Middle frontal gyrus (tissue), 1 donor: ENCODE measurements around the gene CEACAM7.

Experiments used
- DNase-seq: peaks from one replicate; pipeline ENCODE4 v3.0.0-alpha.2; 2015; ENCODE audit warnings: low spot score; ENCODE audit errors: extremely low spot score

Gene CEACAM7

DNA sequence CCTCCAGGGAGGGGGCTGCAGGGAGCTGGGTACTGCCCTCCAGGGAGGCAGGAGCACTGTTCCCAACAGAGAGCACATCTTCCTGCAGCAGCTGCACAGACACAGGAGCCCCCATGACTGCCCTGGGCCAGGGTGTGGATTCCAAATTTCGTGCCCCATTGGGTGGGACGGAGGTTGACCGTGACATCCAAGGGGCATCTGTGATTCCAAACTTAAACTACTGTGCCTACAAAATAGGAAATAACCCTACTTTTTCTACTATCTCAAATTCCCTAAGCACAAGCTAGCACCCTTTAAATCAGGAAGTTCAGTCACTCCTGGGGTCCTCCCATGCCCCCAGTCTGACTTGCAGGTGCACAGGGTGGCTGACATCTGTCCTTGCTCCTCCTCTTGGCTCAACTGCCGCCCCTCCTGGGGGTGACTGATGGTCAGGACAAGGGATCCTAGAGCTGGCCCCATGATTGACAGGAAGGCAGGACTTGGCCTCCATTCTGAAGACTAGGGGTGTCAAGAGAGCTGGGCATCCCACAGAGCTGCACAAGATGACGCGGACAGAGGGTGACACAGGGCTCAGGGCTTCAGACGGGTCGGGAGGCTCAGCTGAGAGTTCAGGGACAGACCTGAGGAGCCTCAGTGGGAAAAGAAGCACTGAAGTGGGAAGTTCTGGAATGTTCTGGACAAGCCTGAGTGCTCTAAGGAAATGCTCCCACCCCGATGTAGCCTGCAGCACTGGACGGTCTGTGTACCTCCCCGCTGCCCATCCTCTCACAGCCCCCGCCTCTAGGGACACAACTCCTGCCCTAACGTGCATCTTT, 12.5 kb upstream of the CEACAM7 start:
- DNase-seq, result no peak

GRCh38 chr19:41699968-41700323, 11.9 kb upstream of the CEACAM7 start:
- no peak for DNase-seq

- no peak for DNase-seq
These were observed 11.3 kb upstream of the CEACAM7 start for GRCh38 chr19:41699231-41699967.

DNA sequence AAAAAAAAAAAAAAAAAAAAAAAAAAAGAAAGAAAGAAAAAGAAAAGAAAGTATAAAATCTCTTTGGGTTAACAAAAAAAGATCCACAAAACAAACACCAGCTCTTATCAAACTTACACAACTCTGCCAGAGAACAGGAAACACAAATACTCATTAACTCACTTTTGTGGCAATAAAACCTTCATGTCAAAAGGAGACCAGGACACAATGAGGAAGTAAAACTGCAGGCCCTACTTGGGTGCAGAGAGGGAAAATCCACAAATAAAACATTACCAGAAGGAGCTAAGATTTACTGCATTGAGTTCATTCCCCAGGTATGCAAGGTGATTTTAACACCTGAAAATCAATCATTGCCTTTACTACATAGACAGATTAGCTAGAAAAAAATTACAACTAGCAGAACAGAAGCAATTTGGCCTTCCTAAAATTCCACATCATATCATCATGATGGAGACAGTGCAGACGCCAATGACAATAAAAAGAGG, 10.7 kb upstream of the CEACAM7 start:
- no peak for DNase-seq

DNA sequence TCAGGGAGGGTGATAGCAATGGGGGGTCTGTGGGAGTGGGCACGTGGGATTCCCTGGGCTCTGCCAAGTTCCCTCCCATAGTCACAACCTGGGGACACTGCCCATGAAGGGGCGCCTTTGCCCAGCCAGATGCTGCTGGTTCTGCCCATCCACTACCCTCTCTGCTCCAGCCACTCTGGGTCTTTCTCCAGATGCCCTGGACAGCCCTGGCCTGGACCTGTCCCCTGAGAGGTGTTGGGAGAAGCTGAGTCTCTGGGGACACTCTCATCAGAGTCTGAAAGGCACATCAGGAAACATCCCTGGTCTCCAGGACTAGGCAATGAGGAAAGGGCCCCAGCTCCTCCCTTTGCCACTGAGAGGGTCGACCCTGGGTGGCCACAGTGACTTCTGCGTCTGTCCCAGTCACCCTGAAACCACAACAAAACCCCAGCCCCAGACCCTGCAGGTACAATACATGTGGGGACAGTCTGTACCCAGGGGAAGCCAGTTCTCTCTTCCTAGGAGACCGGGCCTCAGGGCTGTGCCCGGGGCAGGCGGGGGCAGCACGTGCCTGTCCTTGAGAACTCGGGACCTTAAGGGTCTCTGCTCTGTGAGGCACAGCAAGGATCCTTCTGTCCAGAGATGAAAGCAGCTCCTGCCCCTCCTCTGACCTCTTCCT, 9.3 kb upstream of the CEACAM7 start:
- DNase-seq, result no peak

DNA sequence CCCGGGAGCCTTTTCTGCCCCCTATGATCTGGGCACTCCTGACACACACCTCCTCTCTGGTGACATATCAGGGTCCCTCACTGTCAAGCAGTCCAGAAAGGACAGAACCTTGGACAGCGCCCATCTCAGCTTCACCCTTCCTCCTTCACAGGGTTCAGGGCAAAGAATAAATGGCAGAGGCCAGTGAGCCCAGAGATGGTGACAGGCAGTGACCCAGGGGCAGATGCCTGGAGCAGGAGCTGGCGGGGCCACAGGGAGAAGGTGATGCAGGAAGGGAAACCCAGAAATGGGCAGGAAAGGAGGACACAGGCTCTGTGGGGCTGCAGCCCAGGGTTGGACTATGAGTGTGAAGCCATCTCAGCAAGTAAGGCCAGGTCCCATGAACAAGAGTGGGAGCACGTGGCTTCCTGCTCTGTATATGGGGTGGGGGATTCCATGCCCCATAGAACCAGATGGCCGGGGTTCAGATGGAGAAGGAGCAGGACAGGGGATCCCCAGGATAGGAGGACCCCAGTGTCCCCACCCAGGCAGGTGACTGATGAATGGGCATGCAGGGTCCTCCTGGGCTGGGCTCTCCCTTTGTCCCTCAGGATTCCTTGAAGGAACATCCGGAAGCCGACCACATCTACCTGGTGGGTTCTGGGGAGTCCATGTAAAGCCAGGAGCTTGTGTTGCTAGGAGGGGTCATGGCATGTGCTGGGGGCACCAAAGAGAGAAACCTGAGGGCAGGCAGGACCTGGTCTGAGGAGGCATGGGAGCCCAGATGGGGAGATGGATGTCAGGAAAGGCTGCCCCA, 8.5 kb upstream of the CEACAM7 start:
- no peak for DNase-seq

- no peak for DNase-seq
These were observed 7.7 kb upstream of the CEACAM7 start for GRCh38 chr19:41695745-41696144.

- no peak for DNase-seq
These were observed 7.0 kb upstream of the CEACAM7 start for GRCh38 chr19:41694831-41695635.

- no peak for DNase-seq
These were observed 6.1 kb upstream of the CEACAM7 start for GRCh38 chr19:41694196-41694595.

DNA sequence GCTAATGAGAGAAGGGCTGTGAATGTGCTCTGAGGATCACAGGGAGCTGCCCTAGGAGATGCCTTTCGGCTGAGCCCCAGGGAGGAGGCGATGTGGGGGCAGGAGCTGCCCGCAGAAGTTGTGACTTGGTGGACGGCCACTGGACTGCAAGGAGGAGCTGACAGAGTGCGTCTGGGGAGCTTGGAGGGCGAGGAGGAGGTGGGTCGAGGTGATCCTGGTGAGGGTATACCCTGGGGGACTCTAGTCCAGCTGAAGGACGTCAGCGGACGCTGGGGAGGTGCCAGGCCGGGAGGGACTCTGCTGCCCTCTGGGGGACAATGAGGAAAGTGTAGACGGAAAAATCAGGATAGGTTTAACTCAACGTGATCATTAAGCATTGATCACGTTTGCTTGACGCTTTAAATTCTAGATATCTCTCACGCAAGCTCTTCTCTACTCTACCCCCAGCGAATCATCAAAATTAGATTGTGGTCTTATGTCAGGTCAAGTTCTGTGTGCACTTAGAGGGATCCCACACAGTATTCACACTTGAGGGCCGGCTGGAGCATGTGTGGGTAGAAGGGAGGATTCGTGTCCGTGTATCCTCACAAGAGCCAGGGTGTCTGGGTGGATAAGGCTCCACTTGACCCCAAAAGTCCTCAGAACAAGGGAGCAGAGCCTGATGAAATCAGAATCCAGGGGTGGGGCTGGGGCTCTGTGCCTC, 3.3 kb upstream of the CEACAM7 start:
- no peak for DNase-seq

DNA sequence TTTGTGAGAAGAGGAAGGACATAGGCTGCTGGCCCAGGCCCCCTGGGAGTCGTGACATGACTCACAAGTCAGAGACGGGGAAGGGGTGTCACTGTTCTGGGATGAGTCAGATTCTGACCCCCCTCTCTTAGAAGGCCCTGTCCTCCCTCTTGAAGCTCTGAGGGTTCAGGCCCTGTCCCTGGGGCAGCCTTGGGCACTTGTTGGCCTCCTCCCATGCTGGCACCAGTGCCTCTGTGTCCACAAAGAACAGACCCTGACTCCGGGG, 2.7 kb upstream of the CEACAM7 start:
- no peak for DNase-seq

GRCh38 chr19:41689993-41690800, 2.1 kb upstream of the CEACAM7 start:
- DNase-seq, result no peak

GRCh38 chr19:41688687-41689086, 617 bp upstream of the CEACAM7 start:
- DNase-seq, result no peak

- DNase-seq, result no peak
These were observed 651 bp downstream of the CEACAM7 start for GRCh38 chr19:41687419-41687818.

DNA sequence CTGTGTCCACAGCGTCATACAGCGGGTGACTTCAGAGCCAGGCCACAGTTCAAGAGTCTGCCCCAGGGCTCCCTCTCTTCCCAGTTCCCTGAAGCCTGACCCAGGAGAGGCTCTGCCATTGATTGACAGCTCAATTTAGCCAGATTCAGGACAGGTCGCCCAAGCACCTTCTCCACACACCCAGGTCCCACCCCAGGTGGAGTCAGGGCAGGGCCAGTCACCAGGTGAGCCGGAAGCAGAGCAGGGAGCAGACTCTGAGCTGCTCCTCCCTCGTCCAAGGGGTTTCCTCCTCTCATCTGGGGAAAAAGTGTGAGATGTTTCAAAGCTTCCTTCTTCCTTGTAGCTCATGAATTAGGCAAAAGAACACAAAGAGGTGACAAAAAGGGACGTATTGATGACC, 5.6 kb downstream of the CEACAM7 start:
- no peak for DNase-seq

- no peak for DNase-seq
These were observed 16.6 kb downstream of the CEACAM7 start for GRCh38 chr19:41671486-41671885.

- no peak for DNase-seq
These were observed 17.3 kb downstream of the CEACAM7 start for GRCh38 chr19:41670755-41671154.

DNA sequence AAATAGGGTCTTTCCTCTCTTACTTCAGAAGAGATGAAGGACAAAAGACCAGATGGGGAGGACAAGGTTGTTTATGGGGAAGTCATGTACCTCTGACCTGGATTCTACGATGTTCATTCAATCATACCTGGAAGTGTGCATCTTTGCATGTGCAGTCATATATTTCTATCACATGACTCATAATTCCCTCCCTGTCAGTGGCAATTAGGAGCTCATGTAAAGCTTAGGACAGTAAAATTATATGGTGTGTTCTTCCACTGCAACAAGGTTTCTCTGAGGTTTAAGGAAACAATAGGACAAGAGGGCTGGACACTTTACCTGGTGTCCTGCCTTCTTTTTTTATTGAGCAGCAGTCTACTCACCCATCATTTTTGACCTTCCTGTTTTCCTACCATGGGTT, 19.8 kb downstream of the CEACAM7 start:
- DNase-seq, result no peak

DNA sequence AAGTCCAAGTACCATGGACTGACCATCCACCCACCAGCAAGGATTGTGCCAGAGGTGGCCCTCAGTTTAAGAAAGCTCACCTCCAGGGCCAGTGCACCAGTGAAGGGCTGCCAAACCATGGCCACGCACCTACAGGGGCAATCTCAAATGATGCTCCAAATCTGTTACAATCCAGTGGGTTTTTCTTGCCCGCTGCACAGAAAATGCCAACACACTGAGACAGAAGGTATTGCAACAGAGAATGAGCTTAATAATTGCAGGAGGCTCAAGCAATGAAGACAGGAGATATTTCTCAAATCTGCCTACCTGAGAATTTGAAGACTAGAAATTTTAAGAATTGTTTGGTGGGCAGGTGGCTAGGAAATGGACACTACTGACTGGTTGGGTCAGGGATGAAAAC, 22.0 kb downstream of the CEACAM7 start:
- no peak for DNase-seq
